OCI-LY3 (cell line): ENCODE results near the gene LPAR3.

Experiments used
- H2AFZ ChIP-seq: fragments of 200-600, 300-600 bp; shearing (Covaris generic); 2 replicates; pipeline ENCODE4 v1.6.0; 2014; ENCODE audit warnings: antibody characterized with exemption, low read depth, low read length
- H3K27ac ChIP-seq: fragments of 200-600, 300-600 bp; sonication (generic); 2 replicates; pipeline ENCODE4 v1.5.1; 2014; ENCODE audit warnings: mild to moderate bottlenecking, low read length, moderate library complexity, mixed read lengths
- H3K27me3 ChIP-seq: fragments of 200-600, 300-600 bp; sonication (generic); 2 replicates; pipeline ENCODE4 v1.6.1; 2014; ENCODE audit warnings: low read depth, low read length, mixed read lengths
- H3K36me3 ChIP-seq: fragments of 200-600, 300-600 bp; sonication (generic); replicated peaks from 2 replicates; pipeline ENCODE3; 2014; ENCODE audit warnings: low read depth, low read length, mixed read lengths
- H3K4me1 ChIP-seq: fragments of 300-600, 200-600 bp; sonication (generic); 2 replicates; pipeline ENCODE4 v1.6.1; 2014; ENCODE audit warnings: low read length, mixed read lengths
- H3K4me2 ChIP-seq: fragments of 200-600, 300-600 bp; sonication (generic); 2 replicates; pipeline ENCODE4 v1.6.1; 2014; ENCODE audit warnings: low read length, mixed read lengths
- H3K4me3 ChIP-seq: fragments of 300-600, 200-600 bp; sonication (generic); 2 replicates; pipeline ENCODE4 v1.5.1; 2014; ENCODE audit warnings: antibody characterized with exemption, mild to moderate bottlenecking, low read length, moderate library complexity
- H3K79me2 ChIP-seq: fragments of 300-600, 200-600 bp; shearing (Covaris generic); 2 replicates; pipeline ENCODE4 v1.6.1; 2014; ENCODE audit warnings: mild to moderate bottlenecking, low read length, mixed read lengths
- H3K9ac ChIP-seq: fragments of 300-600, 200-600 bp; shearing (Covaris generic); 2 replicates; pipeline ENCODE4 v1.6.0; 2014; ENCODE audit warnings: mild to moderate bottlenecking, low read length, moderate library complexity
- H3K9me3 ChIP-seq: fragments of 200-600, 300-600 bp; shearing (Covaris generic); 2 replicates; pipeline ENCODE4 v1.6.1; 2014; ENCODE audit warnings: low read length, mixed read lengths; ENCODE audit not compliant: insufficient read depth
- H4K20me1 ChIP-seq: fragments of 200-600, 300-600 bp; sonication (generic); 2 replicates; pipeline ENCODE4 v1.6.1; 2016; ENCODE audit warnings: low read length, mixed read lengths; ENCODE audit not compliant: insufficient read depth
- CTCF ChIP-seq: fragments of 200-600, 300-600 bp; sonication (generic); IDR thresholded peaks from 2 replicates; pipeline ENCODE4 v1.5.1; 2014; ENCODE audit warnings: antibody characterized with exemption, low read length, low read depth
- EZH2phosphoT487 ChIP-seq: fragments of 200-600 bp; shearing (Covaris generic); IDR thresholded peaks from 2 replicates; pipeline ENCODE4 v1.6.1; 2018; ENCODE audit warnings: antibody characterized with exemption, mixed run types, low read depth

The LPAR3 gene

GRCh38 chr1:84785271-84786036, 107.6 kb downstream of the LPAR3 start:
- no peak for TF ChIP-seq EZH2phosphoT487
- no peak for TF ChIP-seq CTCF
- Histone ChIP-seq H3K4me3 (no peak overlapping the region), H3K36me3 (no peaks in the 10 kb centered on the region), H3K79me2 (no peaks in the 10 kb centered on the region), H3K4me1 (0 out of 2 replicates have a peak, but pooled peaks cover 5% of the 10 kb centered on the region), H2AFZ (no peak overlapping the region), H3K9ac (no peak overlapping the region), H4K20me1 (no peaks in the 10 kb centered on the region), H3K4me2 (no peak overlapping the region), H3K27me3 (0 out of 2 replicates have a peak, but pooled peaks cover 3% of the 10 kb centered on the region), H3K27ac (no peak overlapping the region), H3K9me3 (no peaks in the 10 kb centered on the region)

DNA sequence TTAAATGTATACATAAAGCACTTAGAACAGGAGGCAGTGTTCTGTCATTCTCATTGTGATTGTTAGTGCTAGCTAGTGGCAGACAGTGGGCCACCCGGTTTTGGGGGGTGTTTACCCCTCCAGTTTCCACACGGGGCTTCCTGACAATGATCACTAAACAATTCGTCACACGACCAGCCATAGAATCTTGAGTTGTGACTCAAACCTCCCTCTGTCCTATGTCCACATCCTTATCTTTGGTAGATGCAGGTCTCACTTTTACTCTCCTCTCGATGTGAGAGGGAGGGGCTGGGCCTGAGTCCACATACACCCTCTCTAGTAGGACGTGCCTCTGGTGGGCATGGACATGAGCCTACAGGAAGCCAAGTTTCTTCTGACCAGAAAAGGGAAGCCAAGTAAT, 110.1 kb downstream of the LPAR3 start:
- Histone ChIP-seq H3K79me2 (no peaks in the 10 kb centered on the region), H3K9ac (no peak overlapping the region), H3K4me1 (0 out of 2 replicates have a peak, but pooled peaks cover 5% of the 10 kb centered on the region), H3K9me3 (no peaks in the 10 kb centered on the region), H2AFZ (no peak overlapping the region), H3K27ac (no peak overlapping the region), H3K36me3 (no peaks in the 10 kb centered on the region), H3K4me2 (peak overlapping the region; percentile 84; the same call in 1 of the 2 replicates), H3K4me3 (peak overlapping the region; percentile 88; the same call in 1 of the 2 replicates), H4K20me1 (no peaks in the 10 kb centered on the region), H3K27me3 (no peaks in the 10 kb centered on the region)
- TF ChIP-seq CTCF = no peak
- no peak for TF ChIP-seq EZH2phosphoT487

DNA sequence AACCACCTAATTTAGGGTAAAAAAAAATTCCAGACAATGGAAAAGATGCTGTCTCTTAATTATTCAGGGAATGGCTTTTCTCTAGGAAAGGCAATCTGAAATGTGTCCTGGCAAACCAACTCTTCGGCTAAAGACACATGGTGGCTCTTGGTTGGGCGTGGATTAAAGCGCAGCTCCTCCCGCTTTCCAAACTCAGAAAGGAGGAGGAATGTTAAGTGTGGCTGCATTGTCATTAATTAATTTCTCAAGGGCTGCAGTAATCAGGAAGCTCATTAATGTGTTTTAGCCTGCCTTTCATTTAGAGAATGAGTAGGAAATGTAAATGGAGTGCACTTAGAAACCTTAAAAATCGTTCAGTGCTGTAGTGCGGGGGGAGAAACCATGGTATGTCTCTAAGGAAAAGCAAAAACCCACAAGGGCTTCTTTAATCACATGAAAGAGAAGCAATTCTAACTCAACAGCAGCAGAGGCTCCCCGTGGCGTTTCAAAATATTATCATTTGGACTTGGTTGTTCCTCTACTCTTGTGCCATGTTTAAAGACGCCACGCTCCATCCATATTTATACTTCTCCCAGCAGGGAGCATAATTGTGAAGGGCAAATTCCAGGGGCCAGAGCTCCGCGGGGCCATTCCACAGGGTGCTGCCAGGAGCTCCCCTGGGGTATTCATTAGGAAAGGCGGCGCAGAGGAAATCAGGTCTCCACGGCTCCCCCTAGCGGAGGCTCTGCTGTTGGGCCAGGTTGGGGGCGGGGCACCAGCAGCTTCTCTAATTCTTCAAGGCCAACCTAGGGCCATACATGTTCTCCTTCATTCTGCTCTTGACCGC, 110.8 kb downstream of the LPAR3 start:
- Histone ChIP-seq H2AFZ (peak overlapping the region; percentile 94), H3K9me3 (no peaks in the 10 kb centered on the region), H3K4me3 (peak overlapping the region; percentile 88), H3K27me3 (no peaks in the 10 kb centered on the region), H3K36me3 (no peaks in the 10 kb centered on the region), H3K27ac (no peak overlapping the region), H3K4me2 (peak overlapping the region; percentile 84), H3K9ac (peak overlapping the region; percentile 50), H3K79me2 (no peaks in the 10 kb centered on the region), H4K20me1 (no peaks in the 10 kb centered on the region), H3K4me1 (0 out of 2 replicates have a peak, but pooled peaks cover 5% of the 10 kb centered on the region)
- TF ChIP-seq CTCF (peak; percentile 69), EZH2phosphoT487 (no peak)
